Calu3 (cell line): ENCODE data around the gene IL13. TPM values are rescaled to one million over a fixed set of nuclear protein-coding genes. Genes with fewer than 3 reads are reported as not detected.

ENCODE experiments used
- BruUV-seq: library from RNA; stranded (reverse); fragments of 400-500 nt; replicated peaks from 2 replicates; lab custom pipeline; 2021; lab: Mats Ljungman, UMichigan
- CTCF ChIA-PET: fragments of 300-600 bp; sonication (Branson Sonifier 250); formaldehyde crosslinking; loops from one replicate; lab custom pipeline; 2022; ENCODE audit warnings: antibody characterized with exemption; lab: Charles Lee
- DNase-seq: peaks from one replicate; pipeline ENCODE4 v3.0.0; 2022
- H3K27ac Mint-ChIP-seq: one replicate; pipeline ENCODE4 v1.8.0; 2022; ENCODE audit warnings: mixed read lengths; ENCODE audit not compliant: unreplicated experiment
- H3K27me3 Mint-ChIP-seq: one replicate; pipeline ENCODE4 v1.8.0; 2022; ENCODE audit warnings: mixed read lengths; ENCODE audit not compliant: unreplicated experiment
- H3K36me3 Mint-ChIP-seq: one replicate; pipeline ENCODE4 v1.8.0; 2022; ENCODE audit warnings: mild to moderate bottlenecking, moderate library complexity, mixed read lengths; ENCODE audit not compliant: insufficient read depth, unreplicated experiment
- H3K4me1 Mint-ChIP-seq: one replicate; pipeline ENCODE4 v1.8.0; 2022; ENCODE audit warnings: mild to moderate bottlenecking, low read depth, mixed read lengths; ENCODE audit not compliant: unreplicated experiment
- H3K4me3 Mint-ChIP-seq: one replicate; pipeline ENCODE4 v1.8.0; 2022; ENCODE audit warnings: mild to moderate bottlenecking, low read depth, moderate library complexity, mixed read lengths; ENCODE audit not compliant: unreplicated experiment
- H3K9me3 Mint-ChIP-seq: one replicate; pipeline ENCODE4 v1.8.0; 2022; ENCODE audit warnings: low read depth, mixed read lengths; ENCODE audit not compliant: unreplicated experiment
- intact Hi-C: fragments of 100-400 bp; cut with micrococcal nuclease; formaldehyde crosslinking; loops from one replicate; pipeline ENCODE4 v1.10.0; 2022; ENCODE audit not compliant: unreplicated experiment
- total RNA-seq: library from RNA; stranded (reverse); gene quantifications from 2 replicates; pipeline ENCODE4 v1.2.3, GENCODE V29; 2022
- TF ChIP-seq, protein P1 (sequence below): fragments of 200-600 bp; IDR thresholded peaks from one replicate; pipeline ENCODE4 v1.8.0; 2022; ENCODE audit warnings: antibody characterized with exemption; ENCODE audit not compliant: unreplicated experiment

The IL13 gene
- total RNA-seq, 1 experiment from 2014 or later: not detected

DNA sequence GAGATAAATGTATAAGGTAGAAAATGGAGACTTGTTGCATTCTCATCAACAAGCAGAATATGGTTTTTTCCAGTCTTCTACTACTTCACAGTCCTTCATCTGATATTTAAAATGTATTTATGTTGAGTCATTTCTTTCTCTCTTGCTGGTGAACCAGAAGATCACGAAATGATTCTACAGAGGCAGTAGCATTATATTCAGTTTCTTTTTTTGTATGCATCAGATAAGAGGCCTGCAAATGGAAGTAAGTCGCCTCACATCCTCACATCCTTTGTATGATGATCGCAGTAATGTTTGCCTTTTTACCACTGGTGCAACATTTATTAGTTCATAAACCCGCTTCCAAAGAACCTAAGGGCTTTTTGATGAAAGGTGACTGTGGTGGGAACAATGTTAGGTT is 22.1 kb upstream of the IL13 start:
- Mint-ChIP-seq H3K27ac (no peak overlapping the region), H3K27me3 (no peaks in the 10 kb centered on the region), H3K4me3 (no peak overlapping the region), H3K4me1 (no peaks in the 10 kb centered on the region), H3K9me3 (no peaks in the 10 kb centered on the region), H3K36me3 (peaks cover 3% of the 10 kb centered on the region)
- CTCF ChIA-PET: no interaction called here
- intact Hi-C loops: no loop called here
- DNase-seq: no peak
- no TSS peak for BruUV-seq
- TF ChIP-seq, protein P1, sequence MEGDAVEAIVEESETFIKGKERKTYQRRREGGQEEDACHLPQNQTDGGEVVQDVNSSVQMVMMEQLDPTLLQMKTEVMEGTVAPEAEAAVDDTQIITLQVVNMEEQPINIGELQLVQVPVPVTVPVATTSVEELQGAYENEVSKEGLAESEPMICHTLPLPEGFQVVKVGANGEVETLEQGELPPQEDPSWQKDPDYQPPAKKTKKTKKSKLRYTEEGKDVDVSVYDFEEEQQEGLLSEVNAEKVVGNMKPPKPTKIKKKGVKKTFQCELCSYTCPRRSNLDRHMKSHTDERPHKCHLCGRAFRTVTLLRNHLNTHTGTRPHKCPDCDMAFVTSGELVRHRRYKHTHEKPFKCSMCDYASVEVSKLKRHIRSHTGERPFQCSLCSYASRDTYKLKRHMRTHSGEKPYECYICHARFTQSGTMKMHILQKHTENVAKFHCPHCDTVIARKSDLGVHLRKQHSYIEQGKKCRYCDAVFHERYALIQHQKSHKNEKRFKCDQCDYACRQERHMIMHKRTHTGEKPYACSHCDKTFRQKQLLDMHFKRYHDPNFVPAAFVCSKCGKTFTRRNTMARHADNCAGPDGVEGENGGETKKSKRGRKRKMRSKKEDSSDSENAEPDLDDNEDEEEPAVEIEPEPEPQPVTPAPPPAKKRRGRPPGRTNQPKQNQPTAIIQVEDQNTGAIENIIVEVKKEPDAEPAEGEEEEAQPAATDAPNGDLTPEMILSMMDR: no peak

DNA sequence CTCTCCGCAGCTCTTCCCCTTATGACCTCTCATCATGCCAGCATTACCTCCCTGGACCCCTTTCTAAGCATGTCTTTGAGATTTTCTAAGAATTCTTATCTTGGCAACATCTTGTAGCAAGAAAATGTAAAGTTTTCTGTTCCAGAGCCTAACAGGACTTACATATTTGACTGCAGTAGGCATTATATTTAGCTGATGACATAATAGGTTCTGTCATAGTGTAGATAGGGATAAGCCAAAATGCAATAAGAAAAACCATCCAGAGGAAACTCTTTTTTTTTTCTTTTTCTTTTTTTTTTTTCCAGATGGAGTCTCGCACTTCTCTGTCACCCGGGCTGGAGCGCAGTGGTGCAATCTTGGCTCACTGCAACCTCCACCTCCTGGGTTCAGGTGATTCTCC is 20.7 kb upstream of the IL13 start:
- no peak for DNase-seq
- Mint-ChIP-seq H3K36me3 (no peaks in the 10 kb centered on the region), H3K9me3 (no peaks in the 10 kb centered on the region), H3K27ac (no peak overlapping the region), H3K4me1 (no peaks in the 10 kb centered on the region), H3K27me3 (no peaks in the 10 kb centered on the region), H3K4me3 (no peak overlapping the region)
- CTCF ChIA-PET: interaction anchor here (0.6 to 1.6 kb wide), 3 partner anchors 15 to 62 kb away, joined by 3 read pairs; no protein-coding TSS in a partner anchor
- TF ChIP-seq, protein P1: no peak
- BruUV-seq: no TSS peak
- intact Hi-C loops: no loop called here

DNA sequence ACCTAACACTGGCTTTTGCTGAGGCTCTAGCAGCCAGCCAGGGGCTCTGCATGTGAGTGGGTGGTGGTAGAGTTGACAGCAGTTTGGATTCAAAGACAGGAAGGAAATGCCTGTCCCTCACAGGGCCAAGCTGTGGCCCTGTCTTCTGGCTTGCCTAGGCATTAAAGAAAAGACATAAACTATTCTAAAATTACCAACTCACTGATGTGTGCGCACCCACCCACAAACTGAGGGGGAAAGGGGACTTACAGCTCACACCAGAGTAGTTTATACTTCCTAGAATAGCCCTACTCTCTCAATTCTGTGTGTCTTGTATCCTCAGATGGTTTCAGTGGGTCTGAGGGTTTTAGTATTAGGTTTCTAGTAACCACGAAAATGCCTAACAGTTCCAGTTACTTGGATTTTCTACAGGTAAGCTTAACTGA is 18.3 kb upstream of the IL13 start:
- intact Hi-C loops: no loop called here

DNA sequence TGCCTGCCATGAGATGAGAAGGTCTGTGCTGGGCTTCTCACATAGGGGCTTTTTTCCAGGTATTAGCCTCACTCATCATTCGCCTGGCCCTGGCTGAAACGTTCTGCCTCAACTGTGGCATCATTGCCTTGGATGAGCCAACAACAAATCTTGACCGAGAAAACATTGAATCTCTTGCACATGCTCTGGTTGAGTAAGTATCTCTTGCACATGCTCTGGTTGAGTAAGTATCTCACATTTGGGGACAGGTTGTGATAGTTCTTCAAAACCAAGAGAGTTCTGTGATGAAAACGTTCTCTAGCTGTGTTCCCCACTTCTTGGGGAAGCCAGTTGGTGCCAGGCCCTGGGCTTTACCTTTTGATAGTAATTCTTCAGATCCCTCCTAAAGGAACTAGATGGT is 17.4 kb upstream of the IL13 start:
- H3K9me3 Mint-ChIP-seq: no peaks in the 10 kb centered on the region
- H3K4me1 Mint-ChIP-seq: no peaks in the 10 kb centered on the region
- peaks cover 12% of the 10 kb centered on the region for H3K36me3 Mint-ChIP-seq
- BruUV-seq: no TSS peak
- no peak overlapping the region for H3K27ac Mint-ChIP-seq
- no peak for DNase-seq
- H3K4me3 Mint-ChIP-seq: no peak overlapping the region
- CTCF ChIA-PET: no interaction called here
- TF ChIP-seq, protein P1: no peak
- no peaks in the 10 kb centered on the region for H3K27me3 Mint-ChIP-seq
- intact Hi-C loops: no loop called here

More for the DNA sequence above, 18.3 kb upstream of the IL13 start:
- H3K4me1 Mint-ChIP-seq: no peaks in the 10 kb centered on the region
- CTCF ChIA-PET: no interaction called here
- H3K27me3 Mint-ChIP-seq: no peaks in the 10 kb centered on the region
- H3K27ac Mint-ChIP-seq: no peak overlapping the region
- peaks cover 12% of the 10 kb centered on the region for H3K36me3 Mint-ChIP-seq
- DNase-seq: no peak
- no peaks in the 10 kb centered on the region for H3K9me3 Mint-ChIP-seq
- BruUV-seq: no TSS peak
- no peak overlapping the region for H3K4me3 Mint-ChIP-seq
- TF ChIP-seq, protein P1: no peak
